Right atrium auricular region (tissue), 2 donors: ENCODE results near the gene TMEM138. TPM values are rescaled to one million over a fixed set of nuclear protein-coding genes. Genes with fewer than 3 reads are reported as not detected.

Experiments
- DNase-seq: peaks from one replicate; pipeline ENCODE4 v3.0.0-alpha.2; 2019; ENCODE audit warnings: low spot score
- H3K27ac ChIP-seq, 2 donors: fragments of 200-600 bp; sonication (generic); 1 replicate in 1 of 2; 2 replicates in 1 of 2; pipeline ENCODE4 v1.5.1; 2016 to 2019
- H3K27me3 ChIP-seq, 2 donors: fragments of 200-600 bp; sonication (generic); one replicate each; pipeline versions ENCODE4 v1.5.1 to v1.6.0; 2017 to 2019
- H3K36me3 ChIP-seq: fragments of 200-600 bp; sonication (generic); one replicate; pipeline ENCODE4 v1.5.1; 2016
- H3K4me1 ChIP-seq, 2 donors: fragments of 200-600 bp; sonication (generic); one replicate each; pipeline versions ENCODE4 v1.5.1 to v1.6.0; 2017 to 2019
- H3K4me3 ChIP-seq, 2 donors: fragments of 200-600 bp; sonication (generic); 1 replicate in 1 of 2; 2 replicates in 1 of 2; pipeline ENCODE4 v1.5.1; 2017 to 2019; ENCODE audit warnings: mild to moderate bottlenecking in 1 of 2, moderate library complexity in 1 of 2
- H3K9me3 ChIP-seq, 2 donors: fragments of 200-600 bp; sonication (generic); one replicate each; pipeline ENCODE4 v1.5.1; 2019
- total RNA-seq, 2 donors: library from RNA; depleted of rRNA; stranded (reverse); fragments of >200 nt; gene quantifications; one replicate each; pipeline ENCODE4 v1.1.0, GENCODE V29; 2016
- TF ChIP-seq, protein P1 (sequence below), 2 donors: fragments of 200-600 bp; sonication (generic); IDR thresholded peaks; one replicate each; pipeline ENCODE4 v1.5.1; 2019; ENCODE audit warnings: antibody characterized with exemption in 2 of 2

TMEM138 gene
- total RNA-seq, 2 donors from 2014 or later: 12.6 to 18.2 TPM

DNA sequence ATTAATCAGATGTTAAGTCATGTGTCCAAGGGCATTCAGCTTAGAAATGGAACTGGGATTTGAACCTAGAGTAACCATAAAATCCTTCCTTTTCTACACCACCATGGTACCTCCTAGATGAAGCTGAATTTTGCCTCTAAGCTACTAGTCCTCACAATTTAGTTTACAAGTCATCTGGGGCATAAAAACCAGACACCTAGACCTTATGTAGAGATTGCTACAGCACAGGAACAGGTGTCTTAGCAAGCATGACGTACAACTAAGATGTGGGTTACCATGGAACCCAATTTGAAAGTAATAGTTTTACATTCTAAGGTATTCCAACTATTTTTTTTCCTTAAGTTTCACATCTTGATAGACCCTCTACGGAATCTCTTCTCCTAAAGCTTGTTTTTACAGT is 39.4 kb downstream of the TMEM138 start:
- DNase-seq: no peak
- Histone ChIP-seq H3K27ac (no peak overlapping the region), H3K4me1 (no peaks in the 10 kb centered on the region), H3K4me3 (no peak overlapping the region), H3K27me3 (no peaks in the 10 kb centered on the region), H3K36me3 (peaks cover 61% of the 10 kb centered on the region), H3K9me3 (no peaks in the 10 kb centered on the region)
- TF ChIP-seq, protein P1, sequence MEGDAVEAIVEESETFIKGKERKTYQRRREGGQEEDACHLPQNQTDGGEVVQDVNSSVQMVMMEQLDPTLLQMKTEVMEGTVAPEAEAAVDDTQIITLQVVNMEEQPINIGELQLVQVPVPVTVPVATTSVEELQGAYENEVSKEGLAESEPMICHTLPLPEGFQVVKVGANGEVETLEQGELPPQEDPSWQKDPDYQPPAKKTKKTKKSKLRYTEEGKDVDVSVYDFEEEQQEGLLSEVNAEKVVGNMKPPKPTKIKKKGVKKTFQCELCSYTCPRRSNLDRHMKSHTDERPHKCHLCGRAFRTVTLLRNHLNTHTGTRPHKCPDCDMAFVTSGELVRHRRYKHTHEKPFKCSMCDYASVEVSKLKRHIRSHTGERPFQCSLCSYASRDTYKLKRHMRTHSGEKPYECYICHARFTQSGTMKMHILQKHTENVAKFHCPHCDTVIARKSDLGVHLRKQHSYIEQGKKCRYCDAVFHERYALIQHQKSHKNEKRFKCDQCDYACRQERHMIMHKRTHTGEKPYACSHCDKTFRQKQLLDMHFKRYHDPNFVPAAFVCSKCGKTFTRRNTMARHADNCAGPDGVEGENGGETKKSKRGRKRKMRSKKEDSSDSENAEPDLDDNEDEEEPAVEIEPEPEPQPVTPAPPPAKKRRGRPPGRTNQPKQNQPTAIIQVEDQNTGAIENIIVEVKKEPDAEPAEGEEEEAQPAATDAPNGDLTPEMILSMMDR (IDR thresholded peaks at IDR 0.05): no peak

GRCh38 chr11:61403658-61404057 is 41.5 kb downstream of the TMEM138 start:
- H3K36me3 ChIP-seq: peaks cover 69% of the 10 kb centered on the region
- DNase-seq: no peak
- no peaks in the 10 kb centered on the region for H3K27me3 ChIP-seq
- TF ChIP-seq, protein P1 (IDR thresholded peaks at IDR 0.05): no peak
- H3K4me1 ChIP-seq: no peaks in the 10 kb centered on the region
- H3K27ac ChIP-seq: no peak overlapping the region
- H3K4me3 ChIP-seq: no peak overlapping the region
- no peaks in the 10 kb centered on the region for H3K9me3 ChIP-seq

DNA sequence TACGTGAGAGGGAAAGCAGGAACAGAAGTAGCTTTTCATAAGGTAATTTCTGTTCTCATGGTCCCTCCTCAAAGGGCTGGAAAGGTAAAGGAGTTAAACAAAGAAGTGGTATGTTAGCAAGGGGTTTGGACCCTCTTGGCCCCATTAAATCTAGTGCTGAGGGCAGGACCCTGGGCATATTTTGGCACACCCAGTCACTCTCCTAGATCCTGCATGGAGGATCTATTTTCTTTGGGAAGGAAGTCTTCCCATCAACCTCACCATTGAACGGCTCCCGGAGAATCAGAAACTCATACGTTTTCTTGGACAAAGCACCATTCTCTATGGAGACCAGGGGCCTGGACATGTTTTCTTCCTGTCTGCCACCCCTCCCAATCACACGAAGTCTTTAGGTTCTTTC is 41.9 kb downstream of the TMEM138 start:
- Histone ChIP-seq H3K9me3 (no peaks in the 10 kb centered on the region), H3K4me1 (no peaks in the 10 kb centered on the region), H3K4me3 (no peak overlapping the region), H3K27ac (peak overlapping the region in 1 of 2 donors; percentile 14), H3K27me3 (no peaks in the 10 kb centered on the region), H3K36me3 (peaks cover 71% of the 10 kb centered on the region)
- TF ChIP-seq, protein P1 (IDR thresholded peaks at IDR 0.05): no peak
- no peak for DNase-seq

- H3K9me3 ChIP-seq: no peaks in the 10 kb centered on the region
- peak overlapping the region in 1 of 2 donors; percentile 0 for H3K27ac ChIP-seq
Observed at GRCh38 chr11:61404641-61405040, 42.5 kb downstream of the TMEM138 start.

DNA sequence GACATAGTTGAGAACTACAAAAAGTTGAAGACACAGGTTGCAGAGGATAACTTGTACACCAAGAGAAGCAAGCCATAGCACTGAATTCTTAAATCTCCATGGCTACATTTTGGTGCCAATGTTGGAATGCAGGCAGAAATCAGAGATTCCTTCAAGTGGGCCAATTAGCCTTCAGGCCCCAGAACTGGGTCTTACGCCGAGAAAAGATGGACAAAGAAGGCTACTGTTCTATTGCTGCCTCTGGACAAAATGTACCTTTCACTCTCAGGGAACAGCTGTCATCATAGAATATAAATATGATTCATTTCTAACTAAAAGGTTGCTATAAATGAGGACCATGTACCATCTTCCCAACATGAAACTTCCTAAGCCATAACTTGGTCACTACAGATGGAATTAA is 43.9 kb downstream of the TMEM138 start:
- TF ChIP-seq, protein P1 (IDR thresholded peaks at IDR 0.05): no peak
- H3K27ac ChIP-seq: no peak overlapping the region
- H3K9me3 ChIP-seq: no peaks in the 10 kb centered on the region
- H3K27me3 ChIP-seq: no peaks in the 10 kb centered on the region
- no peak overlapping the region for H3K4me3 ChIP-seq
- H3K4me1 ChIP-seq: no peaks in the 10 kb centered on the region
- DNase-seq: no peak
- H3K36me3 ChIP-seq: peaks cover 91% of the 10 kb centered on the region

More at GRCh38 chr11:61404641-61405040, 42.5 kb downstream of the TMEM138 start:
- DNase-seq: no peak
- Histone ChIP-seq H3K27me3 (no peaks in the 10 kb centered on the region), H3K4me1 (no peaks in the 10 kb centered on the region), H3K4me3 (no peak overlapping the region), H3K36me3 (peaks cover 77% of the 10 kb centered on the region)
- TF ChIP-seq, protein P1 (IDR thresholded peaks at IDR 0.05): no peak

GRCh38 chr11:61406991-61407728 is 45.0 kb downstream of the TMEM138 start:
- TF ChIP-seq, protein P1 (IDR thresholded peaks at IDR 0.05): no peak
- no peak overlapping the region for H3K27ac ChIP-seq
- peaks cover 99% of the 10 kb centered on the region for H3K36me3 ChIP-seq
- H3K27me3 ChIP-seq: no peaks in the 10 kb centered on the region
- no peaks in the 10 kb centered on the region for H3K9me3 ChIP-seq
- DNase-seq: no peak
- H3K4me1 ChIP-seq: no peaks in the 10 kb centered on the region
- H3K4me3 ChIP-seq: no peak overlapping the region
